Femur (tissue), 1 donor: Measurements from ENCODE around the gene ETV3L.
"Not testable (repeated sequence)": the region's sequence is repeated elsewhere in the genome, so short reads cannot be mapped to it uniquely, and the experiment has no call there.

Experiments used
- DNase-seq: peaks from one replicate; pipeline ENCODE4 v3.0.0-alpha.2; 2017

ETV3L gene

GRCh38 chr1:157104598-157105293 is 5.1 kb upstream of the ETV3L start:
- DNase-seq, result peak; percentile 3

- DNase-seq, result no peak
These were observed 3.7 kb upstream of the ETV3L start for GRCh38 chr1:157103268-157103667.

GRCh38 chr1:157101149-157101548 is 1.5 kb upstream of the ETV3L start:
- DNase-seq, result no peak

GRCh38 chr1:157098987-157099632 is 498 bp downstream of the ETV3L start:
- DNase-seq, result not testable (repeated sequence)

- no peak for DNase-seq
These were observed 1.1 kb downstream of the ETV3L start for GRCh38 chr1:157098519-157098918.

GRCh38 chr1:157097692-157098091 is 1.9 kb downstream of the ETV3L start:
- DNase-seq, result no peak

- no peak for DNase-seq
These were observed 2.7 kb downstream of the ETV3L start for GRCh38 chr1:157096881-157097280.

- no peak for DNase-seq
These were observed 4.1 kb downstream of the ETV3L start for GRCh38 chr1:157095551-157095950.

GRCh38 chr1:157095091-157095490 is 4.5 kb downstream of the ETV3L start:
- no peak for DNase-seq

GRCh38 chr1:157092831-157093230 is 6.8 kb downstream of the ETV3L start:
- DNase-seq, result peak; percentile 55

- DNase-seq, result peak; percentile 13
These were observed 7.8 kb downstream of the ETV3L start for GRCh38 chr1:157091668-157092273.

- peak; percentile 13 for DNase-seq
These were observed 8.4 kb downstream of the ETV3L start for GRCh38 chr1:157091186-157091585.

- DNase-seq, result peak; percentile 19
These were observed 8.8 kb downstream of the ETV3L start for GRCh38 chr1:157090771-157091170.

GRCh38 chr1:157090196-157090647 is 9.4 kb downstream of the ETV3L start:
- peak; percentile 90 for DNase-seq

- DNase-seq, result no peak
These were observed 9.8 kb downstream of the ETV3L start for GRCh38 chr1:157089789-157090188.

GRCh38 chr1:157088607-157089006 is 11.0 kb downstream of the ETV3L start:
- DNase-seq, result no peak

GRCh38 chr1:157087030-157087429 is 12.6 kb downstream of the ETV3L start:
- peak; percentile 3 for DNase-seq

- DNase-seq, result peak; percentile 4
These were observed 13.3 kb downstream of the ETV3L start for GRCh38 chr1:157086299-157086698.

- no peak for DNase-seq
These were observed 14.2 kb downstream of the ETV3L start for GRCh38 chr1:157085421-157085820.

GRCh38 chr1:157084720-157085119 is 14.9 kb downstream of the ETV3L start:
- DNase-seq, result no peak

GRCh38 chr1:157081707-157082106 is 17.9 kb downstream of the ETV3L start:
- DNase-seq, result no peak

- DNase-seq, result no peak
These were observed 18.9 kb downstream of the ETV3L start for GRCh38 chr1:157080714-157081113.

GRCh38 chr1:157077394-157077793 is 22.2 kb downstream of the ETV3L start:
- DNase-seq, result no peak
